HFF-Myc (cell line): Measurements from ENCODE around the gene ST8SIA3.
A peak's percentile ranks its signal among the peaks of the same experiment; 100 is the strongest.
"Not testable (repeated sequence)": the region's sequence is repeated elsewhere in the genome, so short reads cannot be mapped to it uniquely, and the experiment has no call there.

Source experiments
- DNase-seq: peaks from one replicate; pipeline ENCODE4 v3.0.0-alpha.2; 2011; ENCODE audit warnings: low read depth; ENCODE audit errors: extremely low read depth
- H3K4me3 ChIP-seq: replicated peaks from 2 replicates; pipeline ENCODE4 v1.5.1; 2011; ENCODE audit warnings: low read depth, mild to moderate bottlenecking, control low read depth, low read length
- TF ChIP-seq, protein P1 (sequence below): IDR thresholded peaks from 2 replicates; pipeline ENCODE4 v1.5.1; 2012; ENCODE audit warnings: mild to moderate bottlenecking, low read depth, low read length, control low read depth; ENCODE audit errors: missing control alignments

Gene ST8SIA3

DNA sequence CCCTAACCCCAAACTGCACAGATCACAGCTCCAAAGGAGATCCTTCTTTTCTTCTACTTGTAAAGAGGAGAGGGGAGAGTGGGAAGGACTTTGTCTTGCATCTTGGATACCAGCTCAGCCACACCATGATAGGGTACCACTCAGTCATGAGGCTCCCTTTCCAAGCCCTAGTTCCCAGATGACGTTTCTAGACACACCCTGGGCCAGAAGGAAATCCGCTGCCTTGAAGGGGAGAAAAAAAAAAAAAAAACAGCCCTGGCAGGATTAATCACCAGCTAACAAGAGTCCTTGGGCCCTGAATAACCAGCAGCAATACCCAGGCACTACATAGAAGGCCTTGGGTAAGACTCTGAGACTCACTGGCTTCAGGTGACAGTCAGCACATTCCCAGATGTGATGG is 36.9 kb downstream of the ST8SIA3 start:
- no peak for DNase-seq
- no peak overlapping the region for H3K4me3 ChIP-seq
- TF ChIP-seq, protein P1, sequence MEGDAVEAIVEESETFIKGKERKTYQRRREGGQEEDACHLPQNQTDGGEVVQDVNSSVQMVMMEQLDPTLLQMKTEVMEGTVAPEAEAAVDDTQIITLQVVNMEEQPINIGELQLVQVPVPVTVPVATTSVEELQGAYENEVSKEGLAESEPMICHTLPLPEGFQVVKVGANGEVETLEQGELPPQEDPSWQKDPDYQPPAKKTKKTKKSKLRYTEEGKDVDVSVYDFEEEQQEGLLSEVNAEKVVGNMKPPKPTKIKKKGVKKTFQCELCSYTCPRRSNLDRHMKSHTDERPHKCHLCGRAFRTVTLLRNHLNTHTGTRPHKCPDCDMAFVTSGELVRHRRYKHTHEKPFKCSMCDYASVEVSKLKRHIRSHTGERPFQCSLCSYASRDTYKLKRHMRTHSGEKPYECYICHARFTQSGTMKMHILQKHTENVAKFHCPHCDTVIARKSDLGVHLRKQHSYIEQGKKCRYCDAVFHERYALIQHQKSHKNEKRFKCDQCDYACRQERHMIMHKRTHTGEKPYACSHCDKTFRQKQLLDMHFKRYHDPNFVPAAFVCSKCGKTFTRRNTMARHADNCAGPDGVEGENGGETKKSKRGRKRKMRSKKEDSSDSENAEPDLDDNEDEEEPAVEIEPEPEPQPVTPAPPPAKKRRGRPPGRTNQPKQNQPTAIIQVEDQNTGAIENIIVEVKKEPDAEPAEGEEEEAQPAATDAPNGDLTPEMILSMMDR: no peak

DNA sequence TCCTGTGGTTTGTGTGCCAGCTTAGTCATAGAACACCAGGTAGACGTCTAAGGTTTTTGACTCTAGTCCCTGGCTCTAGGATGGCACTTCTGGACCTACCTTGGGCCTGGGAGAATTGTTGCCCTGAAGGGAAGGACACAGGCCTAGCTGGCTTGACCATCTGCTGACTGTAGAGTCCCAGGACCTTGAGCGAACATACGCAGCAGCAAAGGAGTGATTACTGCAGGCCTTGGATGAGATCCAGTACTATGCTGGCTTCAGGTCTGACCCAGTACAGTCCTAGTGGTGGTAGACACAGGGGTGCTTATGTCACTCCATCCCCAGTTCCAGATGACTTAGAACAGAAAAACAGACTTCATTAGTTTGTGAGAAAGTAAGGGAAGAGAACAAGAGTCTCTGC is 37.7 kb downstream of the ST8SIA3 start:
- H3K4me3 ChIP-seq: no peak overlapping the region
- DNase-seq: no peak
- TF ChIP-seq, protein P1: no peak

DNA sequence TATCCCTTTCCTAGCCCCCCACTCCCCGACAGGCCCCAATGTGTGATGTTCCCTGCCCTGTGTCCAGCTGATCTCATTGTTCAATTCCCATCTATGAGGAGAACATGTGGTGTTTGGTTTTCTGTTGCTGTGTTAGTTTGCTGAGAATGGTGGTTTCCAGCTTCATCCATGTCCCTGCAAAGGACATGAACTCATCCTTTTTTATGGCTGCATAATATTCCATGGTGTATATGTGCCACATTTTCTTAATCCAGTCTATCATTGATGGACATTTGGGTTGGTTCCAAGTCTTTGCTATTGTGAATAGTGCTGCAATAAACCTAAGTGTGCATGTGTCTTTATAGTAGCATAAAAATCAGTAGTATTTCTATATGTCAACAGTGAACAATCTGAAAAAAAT is 42.4 kb downstream of the ST8SIA3 start:
- DNase-seq, H3K4me3 ChIP-seq: not testable (repeated sequence)

DNA sequence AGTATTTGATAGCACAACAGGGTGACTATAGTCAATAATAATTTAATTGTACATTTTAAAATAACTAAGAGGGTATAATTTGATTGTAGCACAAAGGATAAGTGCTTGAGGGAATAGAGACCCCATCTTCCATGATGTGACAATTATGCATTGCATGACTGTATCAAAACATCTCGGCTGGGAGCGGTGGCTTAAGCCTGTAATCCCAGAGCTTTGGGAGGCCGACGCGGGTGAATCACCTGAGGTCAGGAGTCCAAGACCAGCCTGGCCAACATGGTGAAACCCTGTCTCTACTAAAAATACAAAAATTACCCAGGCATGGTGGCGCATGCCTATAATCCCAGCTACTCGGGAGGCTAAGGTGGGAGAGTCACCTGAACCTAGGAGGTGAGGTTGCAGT is 44.5 kb downstream of the ST8SIA3 start:
- H3K4me3 ChIP-seq, DNase-seq: not testable (repeated sequence)

DNA sequence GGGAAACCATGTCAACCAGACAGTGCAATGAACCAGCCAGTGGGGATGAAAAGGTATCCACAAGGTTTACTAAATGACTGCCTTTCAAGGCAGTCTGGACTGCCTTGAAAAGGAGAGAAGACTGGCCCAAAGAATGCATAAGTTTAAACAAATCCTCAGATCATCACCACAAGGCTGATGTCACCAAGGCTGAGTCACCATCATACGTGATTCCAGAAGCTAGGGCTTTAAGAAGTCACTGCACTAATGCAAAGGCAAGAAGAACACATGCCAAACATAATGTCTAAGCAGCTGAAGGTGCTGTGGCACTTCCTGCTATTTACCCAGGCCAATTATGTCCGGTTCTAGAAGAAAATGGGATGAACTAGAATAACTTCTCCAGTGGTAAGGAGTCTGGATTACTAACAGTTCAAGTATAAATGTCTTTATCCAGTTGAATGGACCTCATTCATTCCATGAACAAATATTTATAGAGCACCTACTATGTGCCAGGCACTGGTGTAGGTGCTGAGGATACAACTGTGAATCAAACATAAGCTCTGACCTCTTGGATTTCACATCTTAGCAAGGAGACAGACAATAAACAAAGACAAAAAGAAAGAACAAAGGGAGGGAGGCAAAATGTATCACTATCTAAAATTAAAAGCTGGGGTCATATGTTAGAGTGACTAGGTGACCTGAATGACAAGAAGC is 45.2 kb downstream of the ST8SIA3 start:
- TF ChIP-seq, protein P1: no peak
- no peak overlapping the region for H3K4me3 ChIP-seq
- DNase-seq: peak; percentile 37

DNA sequence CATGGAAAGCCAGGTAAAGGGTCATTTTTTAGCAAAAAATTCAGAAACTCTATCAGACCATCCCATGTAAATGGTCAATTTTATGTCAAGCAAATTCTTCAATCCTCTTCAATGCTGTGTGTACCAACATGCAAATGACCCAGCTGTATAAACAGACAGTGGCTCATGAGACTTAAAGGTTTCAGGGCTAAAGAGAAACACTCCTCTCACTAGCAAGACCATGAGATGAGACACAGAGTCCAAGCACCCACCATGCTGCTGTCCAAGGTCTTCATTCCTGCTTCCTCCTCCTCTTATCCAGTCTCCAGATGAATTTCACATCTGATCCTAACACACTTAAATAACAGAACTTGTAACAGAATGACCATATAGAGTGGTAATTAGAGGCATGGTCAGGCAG is 52.0 kb downstream of the ST8SIA3 start:
- TF ChIP-seq, protein P1: no peak
- DNase-seq: no peak
- H3K4me3 ChIP-seq: no peak overlapping the region

DNA sequence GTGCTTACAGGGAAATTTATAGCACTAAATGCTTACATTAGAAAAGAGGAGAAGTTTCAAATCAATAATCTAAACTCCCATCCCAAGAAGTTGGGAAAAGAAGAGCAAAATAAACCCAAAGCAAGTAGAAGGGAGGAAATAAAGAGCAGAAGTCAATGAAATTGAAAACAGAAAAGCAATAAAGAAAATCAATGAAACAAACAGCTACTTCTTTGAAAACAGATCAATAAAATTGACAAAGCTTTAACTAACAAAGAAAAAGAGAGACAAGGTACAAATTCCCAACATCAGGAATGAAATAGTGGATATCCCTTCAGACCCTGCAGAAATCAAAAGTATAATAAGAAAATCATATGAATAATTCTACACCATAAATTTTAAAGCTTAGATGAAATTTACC is 57.3 kb downstream of the ST8SIA3 start:
- TF ChIP-seq, protein P1: no peak
- no peak for DNase-seq
- no peak overlapping the region for H3K4me3 ChIP-seq

DNA sequence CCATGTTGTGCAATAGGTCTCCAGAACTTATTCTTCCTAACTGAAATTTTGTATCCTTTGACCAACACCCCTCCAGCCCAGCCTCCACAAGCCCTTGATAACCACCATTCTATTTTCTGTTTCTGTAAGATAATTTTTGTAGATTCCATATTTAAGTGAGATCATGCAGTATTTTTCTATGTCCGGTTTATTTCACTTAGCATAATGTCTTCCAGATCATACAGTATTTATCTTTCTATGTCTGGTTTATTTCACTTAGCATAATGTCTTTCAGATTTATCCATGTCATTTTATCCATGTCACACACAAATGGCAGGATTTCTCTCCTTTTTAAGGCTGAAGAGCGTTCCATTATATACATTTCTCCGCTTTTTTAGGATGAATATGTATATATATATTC is 58.4 kb downstream of the ST8SIA3 start:
- H3K4me3 ChIP-seq: no peak overlapping the region
- DNase-seq: no peak
- TF ChIP-seq, protein P1: no peak
